SK-N-DZ (cell line): ENCODE results near the gene CDKAL1.
"Not testable (repeated sequence)": the region's sequence is repeated elsewhere in the genome, so short reads cannot be mapped to it uniquely, and the experiment has no call there.

Experiments
- DNase-seq: peaks from one replicate; pipeline ENCODE4 v3.0.0-alpha.2; 2015; ENCODE audit warnings: low spot score

The CDKAL1 gene

DNA sequence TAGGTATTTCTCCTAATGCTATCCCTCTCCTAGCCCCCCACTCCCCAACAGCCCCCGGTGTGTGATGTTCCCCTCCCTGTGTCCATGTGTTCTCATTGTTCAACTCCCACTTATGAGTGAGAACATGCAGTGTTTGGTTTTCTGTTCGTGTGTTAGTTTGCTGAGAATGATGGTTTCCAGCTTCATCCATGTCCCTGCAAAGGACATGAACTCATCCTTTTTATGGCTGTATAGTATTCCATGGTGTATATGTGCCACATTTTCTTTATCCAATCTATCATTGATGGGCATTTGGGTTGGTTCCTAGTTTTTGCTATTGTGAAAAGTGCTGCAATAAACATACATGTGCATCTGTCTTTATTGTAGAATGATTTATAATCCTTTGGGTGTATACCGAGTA lies 56.2 kb downstream of the CDKAL1 start:
- not testable (repeated sequence) for DNase-seq

DNA sequence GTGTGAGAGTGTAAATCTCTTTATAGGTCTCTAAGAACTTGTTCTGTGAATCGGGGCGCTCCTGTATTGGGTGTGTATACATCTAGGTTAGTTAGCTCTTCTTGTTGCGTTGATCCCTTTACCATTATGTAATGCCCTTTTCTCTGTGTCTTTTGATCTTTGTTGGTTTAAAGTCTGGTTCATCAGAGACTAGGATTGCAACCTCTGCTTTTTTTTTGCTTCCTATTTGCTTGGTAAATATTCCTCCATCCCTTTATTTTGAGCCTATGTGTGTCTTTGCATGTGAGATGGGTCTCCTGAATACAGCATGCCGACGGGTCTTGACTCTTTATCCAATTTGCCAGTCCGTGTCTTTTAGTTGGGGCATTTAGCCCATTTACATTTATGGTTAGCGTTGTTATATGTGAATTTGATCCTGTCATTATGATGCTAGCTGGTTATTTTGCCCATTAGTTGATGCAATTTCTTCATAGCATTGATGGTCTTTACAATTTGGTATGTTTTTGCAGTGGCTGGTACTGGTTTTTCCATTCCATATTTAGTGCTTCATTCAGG lies 60.1 kb downstream of the CDKAL1 start:
- not testable (repeated sequence) for DNase-seq

DNA sequence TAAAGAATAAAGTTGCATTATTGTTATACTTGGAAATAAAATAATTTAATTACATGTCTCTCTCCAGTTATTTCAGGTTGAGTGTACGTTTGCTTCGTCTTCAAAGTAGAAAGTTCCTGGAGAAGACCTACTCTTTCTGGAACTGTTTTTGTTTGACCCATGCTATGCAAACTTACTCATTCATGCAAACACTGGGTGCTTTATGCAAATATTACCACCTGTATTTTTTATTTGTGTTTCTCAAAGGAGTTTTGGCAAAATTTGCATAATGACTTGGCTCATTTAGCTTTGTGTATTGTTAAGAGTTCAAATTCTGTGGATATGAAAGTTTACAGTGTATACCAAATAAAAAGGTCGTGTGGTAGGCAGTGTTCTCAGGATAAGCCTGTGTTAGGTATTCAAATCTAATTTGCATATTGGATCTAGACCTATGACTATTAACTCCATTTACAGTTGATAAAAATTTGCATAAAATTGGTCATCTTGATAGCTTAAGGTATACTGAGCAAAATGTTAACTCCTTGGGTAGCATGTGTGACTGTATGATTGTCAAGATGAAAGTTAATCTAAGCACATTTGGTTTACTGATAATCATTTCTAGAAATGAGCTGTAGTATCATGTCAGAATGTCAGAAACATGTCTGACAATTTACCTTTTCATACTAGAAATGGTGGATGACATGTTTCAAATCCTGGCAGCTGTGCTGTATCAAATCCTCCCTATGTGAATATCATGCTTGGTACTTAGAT lies 65.2 kb downstream of the CDKAL1 start:
- DNase-seq = no peak

DNA sequence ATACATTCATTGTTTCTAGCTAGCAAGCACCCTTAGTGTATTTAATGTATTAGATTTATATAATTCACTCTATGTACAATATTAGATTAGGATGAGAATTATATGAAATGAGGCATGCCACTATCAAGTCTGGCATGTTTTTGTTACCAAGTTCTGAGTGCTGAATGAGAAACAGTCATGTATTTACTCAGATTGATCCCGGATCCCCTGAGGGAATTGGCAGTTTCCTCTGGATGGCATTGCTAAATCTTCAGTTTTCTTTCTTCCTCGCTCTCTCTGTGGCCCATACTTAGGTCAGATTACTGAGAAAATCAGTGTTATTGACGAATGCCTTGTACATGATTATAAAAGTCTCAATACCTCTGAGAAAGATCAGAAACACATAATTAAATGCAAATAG lies 66.6 kb downstream of the CDKAL1 start:
- DNase-seq = no peak

DNA sequence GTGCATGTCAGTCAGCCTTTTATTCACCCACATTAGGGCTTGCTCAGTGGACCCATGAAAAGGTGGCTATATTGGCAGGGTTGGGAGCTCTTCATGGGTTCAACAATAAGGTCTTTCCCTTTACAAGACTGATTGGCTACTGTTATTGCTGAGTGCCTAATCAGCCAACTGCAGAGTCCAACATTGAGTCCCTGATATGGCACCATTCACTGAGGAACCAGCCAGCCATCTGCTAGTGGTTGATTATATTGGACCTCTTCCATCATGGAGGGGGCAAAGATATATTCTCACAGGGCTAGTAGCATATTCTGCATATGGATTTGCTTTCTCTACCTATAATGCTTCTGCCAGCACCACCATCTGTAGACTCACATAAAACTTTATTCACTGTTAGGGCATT lies 69.9 kb downstream of the CDKAL1 start:
- no peak for DNase-seq

DNA sequence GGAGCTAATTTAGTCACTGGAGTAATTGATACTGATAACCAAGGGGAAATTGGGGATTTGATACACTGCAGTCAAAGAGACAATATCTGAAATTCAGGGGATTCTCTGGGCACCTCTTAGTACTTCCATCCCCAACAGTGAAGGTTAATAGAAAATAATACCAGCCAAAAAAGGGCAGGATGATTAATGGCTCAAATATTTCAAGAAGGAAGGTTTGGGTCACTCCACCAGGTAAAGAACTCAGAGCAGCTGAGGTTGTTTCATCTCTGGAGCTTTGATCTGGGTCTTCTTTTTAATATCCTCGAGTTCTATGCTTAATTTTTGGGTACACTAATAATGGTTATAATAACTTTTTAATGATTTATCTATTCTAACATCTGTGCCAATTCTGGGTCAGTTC lies 70.8 kb downstream of the CDKAL1 start:
- DNase-seq = no peak

DNA sequence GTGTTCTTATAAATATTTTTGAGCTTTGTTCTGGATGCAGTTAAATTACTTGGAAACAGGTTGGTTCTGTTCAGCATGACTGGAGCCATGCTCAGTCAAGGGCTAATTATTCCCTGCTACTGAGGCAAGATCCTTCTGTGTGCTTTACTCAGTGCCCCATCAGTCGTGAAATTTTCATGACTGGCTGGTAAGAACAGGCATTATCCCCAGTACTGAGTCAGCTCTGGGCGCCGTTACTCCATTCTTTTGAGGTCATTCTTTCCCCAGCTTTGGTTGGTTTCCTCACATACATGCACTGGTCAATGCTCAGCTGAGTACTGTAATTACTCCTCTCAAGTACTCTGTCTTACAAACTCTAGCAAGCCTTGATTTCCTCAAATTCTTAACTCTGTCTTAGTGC lies 71.3 kb downstream of the CDKAL1 start:
- DNase-seq = no peak

DNA sequence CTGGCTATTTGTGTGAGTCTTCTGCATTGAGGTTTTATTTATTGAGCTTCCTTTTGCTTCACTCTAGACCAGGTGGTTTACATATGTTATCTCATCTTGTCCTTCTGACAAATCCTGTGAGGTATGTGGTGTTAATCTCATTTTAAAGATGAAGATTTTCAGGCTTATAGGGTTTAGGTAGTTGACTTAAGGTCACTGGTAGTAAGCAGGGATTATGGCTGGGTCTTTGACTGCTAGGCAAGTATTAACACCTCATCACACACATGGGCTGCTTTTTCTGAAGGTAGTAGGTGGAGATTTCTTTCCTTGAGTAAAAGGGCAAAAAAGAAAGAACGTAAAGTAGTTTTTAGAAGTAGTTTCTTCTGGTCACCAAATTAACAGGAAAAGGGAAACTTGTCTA lies 72.6 kb downstream of the CDKAL1 start:
- DNase-seq = no peak

DNA sequence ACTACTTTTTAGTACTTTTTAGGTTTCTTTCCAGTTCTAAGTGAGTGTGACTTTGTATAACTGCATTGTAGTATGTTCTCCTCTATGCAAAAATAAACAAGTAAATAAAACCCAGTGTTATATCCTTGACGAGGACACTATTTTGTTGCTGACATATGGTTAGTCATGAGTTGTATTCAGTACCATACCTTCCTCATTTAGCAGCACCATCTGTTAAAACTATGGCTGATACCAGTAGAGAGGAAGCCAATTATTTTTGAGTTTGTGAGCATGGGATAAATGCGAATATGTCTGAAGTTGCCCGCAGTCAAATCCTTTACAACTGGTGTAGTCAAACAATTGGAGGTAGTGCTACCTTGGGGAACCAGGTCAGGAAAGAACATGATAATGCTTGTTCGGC lies 74.1 kb downstream of the CDKAL1 start:
- DNase-seq = no peak

DNA sequence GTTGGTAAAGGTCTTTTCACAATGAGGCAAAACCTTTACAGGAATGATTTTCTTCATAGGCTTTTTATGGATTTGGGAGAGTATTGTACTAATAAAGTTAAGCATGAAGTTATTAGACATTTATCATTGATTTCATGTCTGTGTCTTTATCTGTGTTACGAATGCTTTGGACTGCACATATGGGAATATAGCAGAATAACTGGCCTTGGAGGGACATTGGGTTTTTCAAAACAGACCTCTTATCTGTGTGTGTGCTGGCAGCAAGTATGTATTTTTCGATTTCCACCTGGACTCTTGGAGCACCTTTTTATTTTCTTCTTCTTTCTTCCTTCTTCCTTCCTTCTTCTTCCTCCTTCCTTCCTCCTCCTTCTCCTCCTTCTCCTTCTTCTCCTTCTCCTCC lies 74.6 kb downstream of the CDKAL1 start:
- DNase-seq = no peak

DNA sequence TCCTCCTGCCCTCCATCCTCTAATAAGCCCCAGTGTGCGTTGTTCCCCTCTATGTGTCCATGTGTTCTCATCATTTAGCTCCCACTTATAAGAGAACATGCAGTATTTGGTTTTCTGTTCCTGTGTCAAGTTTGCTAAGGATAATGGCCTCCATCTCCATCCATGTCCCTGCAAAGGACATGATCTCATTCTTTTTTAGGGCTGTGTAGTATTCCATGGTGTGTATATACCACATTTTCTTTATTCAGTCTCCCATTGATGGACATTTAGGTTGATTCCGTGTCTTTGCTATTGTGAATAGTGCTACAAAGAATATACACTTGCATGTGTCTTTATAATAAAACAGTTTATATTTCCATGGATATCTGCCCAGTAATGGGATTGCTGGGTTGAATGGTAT lies 75.7 kb downstream of the CDKAL1 start:
- DNase-seq = not testable (repeated sequence)

DNA sequence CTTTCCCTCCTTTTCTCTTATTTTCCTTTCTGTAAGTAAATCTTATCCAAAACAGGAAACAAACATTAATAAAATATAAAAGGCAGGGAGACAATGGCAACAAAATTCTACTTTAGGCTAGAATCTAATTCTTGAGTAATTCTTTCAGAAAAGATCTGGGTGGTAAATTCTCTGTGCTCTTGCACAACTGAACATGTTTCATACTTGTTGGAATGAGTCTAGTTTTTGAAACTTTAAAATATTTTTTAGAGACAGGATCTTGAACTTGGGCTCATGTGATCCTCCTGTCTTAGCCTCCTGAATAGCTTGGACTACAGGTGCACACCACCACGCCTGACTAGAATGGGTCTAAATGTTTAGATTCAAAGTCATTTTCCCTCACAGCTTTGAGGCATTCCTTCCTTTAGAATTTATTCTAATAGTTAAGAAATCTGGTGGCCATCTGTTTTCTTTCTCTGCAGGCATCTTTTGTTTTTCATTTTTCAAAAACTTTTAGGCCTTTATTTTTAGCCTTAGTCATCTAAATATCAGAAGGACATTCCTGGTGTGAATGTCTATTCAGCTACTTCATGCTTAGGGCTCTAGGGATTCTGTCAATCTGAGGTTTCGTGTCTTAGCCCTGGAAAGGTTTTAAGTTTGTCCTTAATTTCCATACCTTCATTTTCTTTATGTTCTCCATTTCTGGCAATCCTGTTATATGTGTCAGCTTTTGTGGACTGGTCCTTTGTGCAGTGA lies 76.5 kb downstream of the CDKAL1 start:
- no peak for DNase-seq

DNA sequence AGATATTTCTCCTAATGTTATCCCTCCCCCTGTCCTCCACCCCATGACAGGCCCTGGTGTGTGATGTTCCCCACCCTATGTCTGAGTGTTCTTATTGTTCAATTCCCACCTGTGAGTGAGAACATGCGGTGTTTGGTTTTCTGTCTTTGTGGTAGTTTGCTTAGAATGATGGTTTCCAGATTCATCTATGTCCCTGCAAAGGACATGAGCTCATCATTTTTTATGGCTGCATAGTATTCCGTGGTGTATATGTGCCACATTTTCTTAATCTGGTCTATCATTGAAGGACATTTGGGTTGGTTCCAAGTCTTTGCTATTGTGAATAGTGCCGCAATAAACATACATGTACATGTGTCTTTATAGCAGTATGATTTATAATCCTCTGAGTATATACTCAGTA lies 83.3 kb downstream of the CDKAL1 start:
- DNase-seq = not testable (repeated sequence)

DNA sequence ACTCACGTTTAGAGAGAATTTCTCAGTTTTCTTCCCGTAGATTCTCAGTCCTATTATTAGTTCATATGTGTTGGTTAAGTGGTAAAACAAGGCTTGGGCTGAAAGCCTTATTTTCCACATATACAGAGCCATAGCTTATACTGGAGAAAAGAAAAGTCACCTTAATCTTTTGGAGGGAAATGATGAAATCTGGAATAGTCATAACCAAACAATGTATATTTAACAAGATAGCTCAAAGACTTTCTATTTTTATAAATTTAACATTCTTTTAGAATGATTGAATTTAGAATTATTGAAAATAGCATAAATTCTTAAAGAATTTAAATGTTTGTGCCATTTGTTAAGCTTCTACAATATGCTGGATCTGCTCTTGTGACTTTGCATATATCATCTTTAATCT lies 85.8 kb downstream of the CDKAL1 start:
- DNase-seq = no peak

DNA sequence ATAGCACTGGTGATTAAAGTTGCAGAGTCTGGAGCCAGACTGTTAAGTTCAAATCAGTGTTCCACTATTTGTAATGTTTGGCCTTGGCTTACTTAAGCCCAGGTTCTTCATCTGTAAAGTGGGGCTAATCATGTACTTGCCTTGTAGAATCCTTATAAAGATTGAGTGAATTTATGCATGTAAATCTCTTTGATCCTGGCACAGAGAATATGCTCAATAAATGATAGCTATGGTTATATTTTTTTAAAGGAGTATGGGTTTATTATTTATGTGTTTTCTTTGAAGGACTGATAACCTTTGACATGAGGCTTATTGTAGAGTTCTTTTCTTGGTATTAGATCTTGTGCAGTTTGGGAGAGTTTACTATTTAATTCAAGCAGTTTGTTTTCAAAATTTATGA lies 89.5 kb downstream of the CDKAL1 start:
- DNase-seq = no peak

DNA sequence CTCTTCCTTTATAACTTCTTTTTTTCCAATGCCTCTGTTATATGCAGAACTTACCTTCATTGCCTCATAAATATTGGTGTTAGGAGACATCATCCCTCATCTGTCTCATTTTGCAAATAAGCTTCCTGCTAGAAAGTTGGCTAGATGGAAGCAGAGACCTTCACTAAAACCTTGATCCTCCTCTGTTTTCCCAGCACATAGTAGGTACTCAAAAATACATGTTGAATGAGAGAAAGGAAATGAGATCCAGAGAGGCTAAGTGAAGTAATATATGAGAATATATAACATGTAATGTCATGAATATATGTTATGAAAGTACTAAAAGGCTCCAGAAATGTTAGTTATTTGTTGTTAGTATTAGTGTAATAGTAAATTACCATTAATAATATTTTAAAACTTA lies 91.9 kb downstream of the CDKAL1 start:
- no peak for DNase-seq

DNA sequence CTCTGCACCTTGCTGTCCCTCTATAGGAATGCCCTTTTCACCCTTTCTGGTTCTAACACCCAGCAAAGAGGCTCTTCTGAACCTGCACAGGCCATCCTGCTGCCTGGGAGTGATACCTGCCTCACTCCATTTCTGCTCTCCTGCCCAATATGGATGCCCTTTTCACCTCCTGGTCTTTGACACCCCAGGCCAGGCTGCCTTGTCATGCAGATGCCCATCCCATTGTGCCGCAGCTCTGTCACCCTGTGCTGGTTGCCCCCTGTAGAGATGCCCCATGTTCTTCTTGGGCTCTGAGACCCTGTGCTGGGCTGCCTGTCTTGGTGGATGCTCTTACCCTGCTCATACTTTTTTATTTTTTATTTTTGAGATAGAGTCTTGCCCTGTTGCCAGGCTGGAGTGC lies 95.3 kb downstream of the CDKAL1 start:
- no peak for DNase-seq

DNA sequence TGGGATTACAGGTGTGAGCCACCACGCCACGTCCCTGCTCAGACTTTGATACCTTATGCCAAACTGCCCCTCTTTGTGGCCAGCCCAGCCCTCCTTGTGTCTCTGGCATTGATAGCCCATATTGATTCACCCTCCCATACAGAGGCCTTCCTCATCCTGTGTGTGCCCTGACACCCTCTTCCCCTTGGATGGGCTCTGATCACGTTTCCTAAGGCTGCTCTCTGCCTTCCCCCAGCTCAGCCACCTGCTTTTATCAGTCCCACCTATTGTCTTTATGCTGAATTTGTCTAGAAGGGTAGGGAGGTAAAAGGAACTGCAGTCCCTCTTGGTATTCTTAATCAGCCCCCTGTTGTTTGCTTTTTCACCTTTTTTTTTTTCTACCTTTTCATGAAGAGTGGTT lies 95.9 kb downstream of the CDKAL1 start:
- no peak for DNase-seq

DNA sequence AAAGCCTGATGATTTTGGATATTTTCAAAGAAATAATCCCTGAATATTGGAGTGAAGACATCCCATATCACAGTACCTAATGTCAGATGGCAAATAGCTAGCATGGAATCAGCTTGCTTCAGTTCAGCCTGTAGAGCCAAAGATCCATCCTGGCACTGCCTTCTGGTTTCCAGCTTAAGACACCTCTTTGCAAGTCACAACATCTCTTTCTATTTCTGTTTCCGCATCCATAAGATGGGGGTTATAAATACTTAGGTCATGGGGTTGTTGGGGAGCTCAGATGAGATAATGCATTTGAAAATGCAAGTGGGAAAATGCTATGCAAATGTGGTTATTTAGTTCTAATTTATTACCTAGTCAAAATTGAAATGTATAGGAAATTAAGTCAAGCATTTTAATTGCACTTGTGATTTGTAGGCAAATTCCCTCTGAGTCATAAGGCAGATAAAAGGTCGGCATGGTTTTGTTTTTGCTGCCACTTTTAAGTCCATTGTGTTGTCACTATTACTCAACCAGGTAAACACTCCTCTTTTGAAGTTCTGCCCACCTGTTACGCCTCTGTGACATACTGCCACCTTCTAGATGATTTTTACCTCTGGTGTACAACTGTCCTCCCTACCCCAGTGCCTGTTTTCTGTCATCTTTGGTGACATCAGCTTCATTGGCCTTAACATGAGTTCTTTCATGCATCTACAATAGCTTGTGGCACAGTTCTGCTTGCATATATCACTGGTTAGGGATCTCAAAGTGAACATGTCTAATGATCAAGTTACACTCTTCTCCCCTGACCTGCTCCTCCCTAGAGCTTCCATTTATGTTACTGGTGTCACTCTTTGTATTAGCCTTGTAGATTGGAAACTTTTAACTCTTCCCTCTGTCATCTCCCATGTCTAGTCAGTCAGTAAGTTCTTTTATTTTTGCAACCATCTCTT lies 96.6 kb downstream of the CDKAL1 start:
- no peak for DNase-seq

DNA sequence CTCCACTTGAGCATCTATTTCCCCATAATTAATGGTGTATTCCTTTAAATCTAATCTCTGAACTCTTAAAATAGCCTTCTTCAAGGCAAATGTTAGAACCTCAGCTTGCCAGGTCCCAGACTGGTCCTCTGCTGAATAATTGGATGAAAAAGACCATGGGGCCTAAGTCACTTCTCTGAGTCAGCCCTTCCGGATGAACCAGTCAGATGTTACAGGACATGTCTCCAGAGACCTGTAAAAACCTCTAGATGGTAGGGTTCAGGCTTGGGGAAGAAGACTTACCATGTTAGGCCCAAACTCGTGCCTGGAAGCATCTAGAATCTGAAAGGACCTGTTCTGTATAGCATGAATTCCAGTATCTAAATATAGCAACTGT lies 97.3 kb downstream of the CDKAL1 start:
- no peak for DNase-seq

DNA sequence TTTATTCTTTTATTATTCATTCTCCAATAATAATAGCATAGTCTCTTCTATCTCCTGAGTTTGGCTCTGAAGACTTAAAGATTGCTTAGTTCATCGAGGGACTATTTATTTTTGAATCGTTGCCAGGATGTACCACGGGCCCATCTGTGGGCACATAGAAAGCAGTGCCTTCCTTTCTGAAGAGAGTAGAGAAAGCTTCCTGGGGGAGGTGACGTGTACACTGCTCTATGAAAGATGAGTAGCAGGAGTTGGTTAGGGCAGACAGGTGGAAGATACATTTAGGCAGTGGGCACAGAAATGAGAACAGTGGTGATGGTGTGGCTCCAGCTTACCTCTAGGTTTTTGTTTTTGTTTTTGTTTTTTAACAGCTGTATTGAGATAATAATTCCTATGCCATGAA lies 98.4 kb downstream of the CDKAL1 start:
- no peak for DNase-seq
